ENCODE data around the gene TMEM106B. TPM values are rescaled to one million over a fixed set of nuclear protein-coding genes. Genes with fewer than 3 reads are reported as not detected.
"Not testable (repeated sequence)": the region's sequence is repeated elsewhere in the genome, so short reads cannot be mapped to it uniquely, and the experiment has no call there.

The TMEM106B gene
- total RNA-seq, 1 donor from 2014 or later = 60.3 TPM

GRCh38 chr7:12222889-12223579 is 11.9 kb downstream of the TMEM106B start:
- Histone ChIP-seq H3K9me3 (replicated peaks) (peaks cover 14% of the 10 kb centered on the region), H3K36me3 (peaks cover 60% of the 10 kb centered on the region), H3K27ac (replicated peaks) (no peak overlapping the region), H3K4me3 (no peak overlapping the region), H3K4me1 (peaks cover 17% of the 10 kb centered on the region), H3K27me3 (ENCODE audit: low read depth) (no peaks in the 10 kb centered on the region)
- intact Hi-C loops (cut with micrococcal nuclease) = no loop called here
- TF ChIP-seq CTCF (IDR thresholded peaks at IDR 0.05; ENCODE audit: borderline replicate concordance) = no peak
- DNase-seq = no peak

GRCh38 chr7:12225017-12225416 is 13.9 kb downstream of the TMEM106B start:
- Histone ChIP-seq H3K36me3 (peaks cover 63% of the 10 kb centered on the region), H3K9me3 (replicated peaks) (peaks cover 14% of the 10 kb centered on the region), H3K4me1 (peaks cover 15% of the 10 kb centered on the region)
- H3K4me3 ChIP-seq; intact Hi-C loops (cut with micrococcal nuclease); H3K27me3 ChIP-seq (ENCODE audit: low read depth); H3K27ac ChIP-seq (replicated peaks); DNase-seq: not testable (repeated sequence)

GRCh38 chr7:12226756-12227155 is 15.7 kb downstream of the TMEM106B start:
- Histone ChIP-seq H3K4me3 (no peak overlapping the region), H3K9me3 (replicated peaks) (peaks cover 14% of the 10 kb centered on the region), H3K27ac (replicated peaks) (no peak overlapping the region), H3K4me1 (peaks cover 6% of the 10 kb centered on the region), H3K36me3 (peaks cover 76% of the 10 kb centered on the region), H3K27me3 (ENCODE audit: low read depth) (no peaks in the 10 kb centered on the region)
- intact Hi-C loops (cut with micrococcal nuclease) = no loop called here
- DNase-seq = no peak
- TF ChIP-seq CTCF (IDR thresholded peaks at IDR 0.05; ENCODE audit: borderline replicate concordance) = no peak

- DNase-seq = no peak
- peaks cover 9% of the 10 kb centered on the region for H3K4me1 ChIP-seq
- no peak overlapping the region for H3K4me3 ChIP-seq
- intact Hi-C loops (cut with micrococcal nuclease) = no loop called here
- no peaks in the 10 kb centered on the region for H3K27me3 ChIP-seq (ENCODE audit: low read depth)
- peaks cover 14% of the 10 kb centered on the region for H3K9me3 ChIP-seq (replicated peaks)
- TF ChIP-seq CTCF (IDR thresholded peaks at IDR 0.05; ENCODE audit: borderline replicate concordance) = no peak
- H3K36me3 ChIP-seq = peaks cover 88% of the 10 kb centered on the region
- H3K27ac ChIP-seq (replicated peaks) = no peak overlapping the region
These were observed 16.9 kb downstream of the TMEM106B start for GRCh38 chr7:12228024-12228423.

DNA sequence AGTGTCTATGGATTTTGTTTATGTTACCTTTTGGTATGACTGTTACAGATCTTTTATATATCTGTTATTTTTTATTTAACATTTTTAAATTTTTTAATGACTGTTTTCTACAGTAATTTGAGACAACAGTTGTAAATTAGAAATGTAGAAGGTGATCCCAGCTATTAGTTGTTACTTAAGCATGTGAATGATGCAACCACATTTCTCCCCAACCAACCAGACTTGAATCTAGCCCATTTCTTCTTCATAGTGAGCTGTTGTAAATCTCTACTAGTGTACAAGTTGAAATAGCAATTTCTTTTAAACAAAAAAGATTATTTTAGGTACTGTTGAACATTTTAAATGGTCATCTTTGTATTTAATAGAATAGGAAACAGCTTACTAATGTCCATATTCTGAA is 18.0 kb downstream of the TMEM106B start:
- peaks cover 9% of the 10 kb centered on the region for H3K4me1 ChIP-seq
- no peak overlapping the region for H3K27ac ChIP-seq (replicated peaks)
- H3K27me3 ChIP-seq (ENCODE audit: low read depth) = no peaks in the 10 kb centered on the region
- H3K4me3 ChIP-seq = no peak overlapping the region
- H3K36me3 ChIP-seq = peaks cover 85% of the 10 kb centered on the region
- intact Hi-C loops (cut with micrococcal nuclease) = no loop called here
- H3K9me3 ChIP-seq (replicated peaks) = peaks cover 14% of the 10 kb centered on the region
- DNase-seq = no peak
- no peak for TF ChIP-seq CTCF (IDR thresholded peaks at IDR 0.05; ENCODE audit: borderline replicate concordance)

DNA sequence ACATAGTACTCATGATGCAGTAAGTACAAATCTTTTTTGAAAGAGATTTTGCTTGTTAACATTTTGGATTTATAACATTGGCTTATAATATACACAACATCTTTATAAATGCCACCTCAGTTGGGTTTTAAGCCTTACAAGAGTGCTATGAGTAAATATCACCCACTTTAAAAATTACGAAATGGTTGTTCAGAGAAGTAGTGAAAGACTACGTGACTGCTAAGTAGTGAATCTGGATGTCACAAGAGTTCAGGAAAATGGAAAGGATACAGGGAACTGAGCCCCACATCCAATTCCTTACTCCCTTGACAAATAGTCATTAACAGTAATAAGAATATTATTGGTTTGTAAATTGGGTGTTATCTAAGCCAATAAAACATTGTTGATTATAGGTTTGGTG is 20.0 kb downstream of the TMEM106B start:
- no peak for DNase-seq
- H3K27ac ChIP-seq (replicated peaks) = peak overlapping the region; percentile 23
- intact Hi-C loops (cut with micrococcal nuclease) = no loop called here
- H3K9me3 ChIP-seq (replicated peaks) = peaks cover 2% of the 10 kb centered on the region
- peaks cover 9% of the 10 kb centered on the region for H3K4me1 ChIP-seq
- TF ChIP-seq CTCF (IDR thresholded peaks at IDR 0.05; ENCODE audit: borderline replicate concordance) = no peak
- no peak overlapping the region for H3K4me3 ChIP-seq
- no peaks in the 10 kb centered on the region for H3K27me3 ChIP-seq (ENCODE audit: low read depth)
- H3K36me3 ChIP-seq = peaks cover 80% of the 10 kb centered on the region

All from left ventricle myocardium inferior (tissue), 1 donor.